Transverse colon (tissue), 3 donors: ENCODE results near the gene PPP2R3C.

Source experiments
- CTCF ChIP-seq, 5 experiments: fragments of 200-600 bp in 3 of 5; fragments of 450-650 bp in 2 of 5; sonication (generic) in 3 of 5; IDR thresholded peaks; 1 replicate in 2 of 5; 2 replicates in 3 of 5; pipeline ENCODE4 v1.5.1; 2016 to 2017; ENCODE audit warnings: antibody characterized with exemption in 5 of 5, inconsistent platforms in 3 of 5, mild to moderate bottlenecking in 2 of 5, moderate library complexity in 1 of 5
- EP300 ChIP-seq: sonication (generic); formaldehyde crosslinking; IDR thresholded peaks from one replicate; pipeline ENCODE4 v1.6.1; 2017; ENCODE audit warnings: antibody characterized with exemption, low read depth

GRCh38 chr14:35155962-35156361 is 34.2 kb upstream of the PPP2R3C start:
- TF ChIP-seq CTCF (IDR thresholded peaks at IDR 0.05) (no peak), EP300 (no peak)
